ENCODE data around the gene RNF5.
"Not testable (repeated sequence)": the region's sequence is repeated elsewhere in the genome, so short reads cannot be mapped to it uniquely, and the experiment has no call there.

RNF5 gene

GRCh38 chr6:32182555-32182981 lies 4.4 kb downstream of the RNF5 start:
- no peak overlapping the region for H3K4me3 ChIP-seq (ENCODE audit: low read length)
- DNase-seq (ENCODE audit: low read depth) = no peak
- no peak for TF ChIP-seq CTCF (IDR thresholded peaks at IDR 0.05; ENCODE audit: insufficient read depth, low read depth, low read length, missing control alignments)

GRCh38 chr6:32183030-32183429 lies 4.8 kb downstream of the RNF5 start:
- no peak overlapping the region for H3K4me3 ChIP-seq (ENCODE audit: low read length)
- no peak for DNase-seq (ENCODE audit: low read depth)
- TF ChIP-seq CTCF (IDR thresholded peaks at IDR 0.05; ENCODE audit: insufficient read depth, low read depth, low read length, missing control alignments) = no peak

GRCh38 chr6:32183483-32184083 lies 5.4 kb downstream of the RNF5 start:
- no peak for TF ChIP-seq CTCF (IDR thresholded peaks at IDR 0.05; ENCODE audit: insufficient read depth, low read depth, low read length, missing control alignments)
- no peak for DNase-seq (ENCODE audit: low read depth)
- H3K4me3 ChIP-seq (ENCODE audit: low read length) = no peak overlapping the region

- no peak for DNase-seq (ENCODE audit: low read depth)
- H3K4me3 ChIP-seq (ENCODE audit: low read length) = no peak within 1 kb of the TSS
- TF ChIP-seq CTCF (IDR thresholded peaks at IDR 0.05; ENCODE audit: insufficient read depth, low read depth, low read length, missing control alignments) = no peak
These were observed 6.0 kb downstream of the RNF5 start, which contains the start of gene AGER for GRCh38 chr6:32184084-32184640. AGER (minus strand) TSS chr6:32184253; CDS start chr6:32184222, 31 bp downstream.

- DNase-seq (ENCODE audit: low read depth) = peak; percentile 85
These were observed 7.5 kb downstream of the RNF5 start for GRCh38 chr6:32185681-32186131.

GRCh38 chr6:32186151-32186840 lies 8.1 kb downstream of the RNF5 start:
- not testable (repeated sequence) for DNase-seq (ENCODE audit: low read depth); H3K4me3 ChIP-seq (ENCODE audit: low read length)

More at GRCh38 chr6:32185681-32186131, 7.5 kb downstream of the RNF5 start:
- not testable (repeated sequence) for H3K4me3 ChIP-seq (ENCODE audit: low read length)

GRCh38 chr6:32187009-32187709 lies 9.0 kb downstream of the RNF5 start:
- H3K4me3 ChIP-seq (ENCODE audit: low read length) = no peak overlapping the region
- no peak for TF ChIP-seq CTCF (IDR thresholded peaks at IDR 0.05; ENCODE audit: insufficient read depth, low read depth, low read length, missing control alignments)
- no peak for DNase-seq (ENCODE audit: low read depth)

GRCh38 chr6:32187725-32188380 lies 9.6 kb downstream of the RNF5 start:
- H3K4me3 ChIP-seq (ENCODE audit: low read length); DNase-seq (ENCODE audit: low read depth): not testable (repeated sequence)
